GM18511 (cell line): ENCODE data around the gene SLC10A1.
"Not testable (repeated sequence)": the region's sequence is repeated elsewhere in the genome, so short reads cannot be mapped to it uniquely, and the experiment has no call there.

Experiments
- ATAC-seq: cut with Tn5 transposase; IDR thresholded peaks from one replicate; pipeline ENCODE4 v1.9.1; 2021; ENCODE audit warnings: mild to moderate bottlenecking, moderate library complexity; ENCODE audit not compliant: unreplicated experiment

Gene SLC10A1

GRCh38 chr14:69772082-69773017 is 24.7 kb downstream of the SLC10A1 start:
- no peak for ATAC-seq

- no peak for ATAC-seq
Measured at GRCh38 chr14:69771136-69771535, 25.9 kb downstream of the SLC10A1 start.

- no peak for ATAC-seq
Measured at GRCh38 chr14:69770559-69770958, 26.5 kb downstream of the SLC10A1 start.

GRCh38 chr14:69769623-69770022 is 27.4 kb downstream of the SLC10A1 start:
- no peak for ATAC-seq

- no peak for ATAC-seq
Measured at GRCh38 chr14:69768873-69769272, 28.2 kb downstream of the SLC10A1 start.

GRCh38 chr14:69767369-69767999 is 29.6 kb downstream of the SLC10A1 start:
- peak; percentile 79 for ATAC-seq

GRCh38 chr14:69766984-69767368 is 30.1 kb downstream of the SLC10A1 start, which contains the start of gene SRSF5:
SRSF5 (plus strand) TSS chr14:69767142; CDS start chr14:69768157, 1,015 bp downstream.
- peak; percentile 81 for ATAC-seq

DNA sequence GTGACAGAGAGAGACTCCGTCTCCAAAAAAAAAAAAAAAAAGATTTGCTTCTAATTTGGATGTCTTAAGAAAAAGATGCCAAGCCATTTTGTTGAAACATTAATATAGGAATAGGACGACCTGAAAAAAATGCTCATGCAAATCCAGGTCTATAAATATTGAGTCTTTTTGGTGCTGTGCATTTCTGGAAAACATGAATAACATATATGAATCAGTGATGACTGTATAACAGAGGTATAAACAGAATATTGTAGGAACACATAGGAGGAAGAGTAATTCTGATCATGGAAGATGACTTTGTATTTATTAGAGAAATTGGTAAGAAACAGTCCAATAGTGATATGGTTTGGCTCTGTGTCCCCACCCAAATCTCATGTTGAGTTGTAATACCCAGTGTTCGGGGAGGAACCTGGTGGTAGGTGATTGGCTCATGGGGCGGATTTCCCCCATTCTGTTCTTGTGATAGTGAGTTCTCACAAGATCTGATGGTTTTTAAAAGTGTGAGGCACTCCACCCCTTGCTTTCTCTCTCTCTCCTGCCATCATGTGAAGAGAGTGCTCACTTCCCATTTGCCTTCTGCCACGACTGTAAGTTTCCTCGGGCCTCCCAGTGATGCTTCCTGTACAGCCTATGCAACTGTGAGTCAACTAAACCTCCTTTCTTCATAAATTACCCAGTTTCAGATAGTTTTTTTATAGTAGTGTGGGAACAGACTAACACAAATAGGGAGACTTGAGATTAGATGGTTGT is 33.1 kb downstream of the SLC10A1 start:
- no peak for ATAC-seq

- ATAC-seq, result no peak
Measured at GRCh38 chr14:69760810-69761209, 36.2 kb downstream of the SLC10A1 start.

DNA sequence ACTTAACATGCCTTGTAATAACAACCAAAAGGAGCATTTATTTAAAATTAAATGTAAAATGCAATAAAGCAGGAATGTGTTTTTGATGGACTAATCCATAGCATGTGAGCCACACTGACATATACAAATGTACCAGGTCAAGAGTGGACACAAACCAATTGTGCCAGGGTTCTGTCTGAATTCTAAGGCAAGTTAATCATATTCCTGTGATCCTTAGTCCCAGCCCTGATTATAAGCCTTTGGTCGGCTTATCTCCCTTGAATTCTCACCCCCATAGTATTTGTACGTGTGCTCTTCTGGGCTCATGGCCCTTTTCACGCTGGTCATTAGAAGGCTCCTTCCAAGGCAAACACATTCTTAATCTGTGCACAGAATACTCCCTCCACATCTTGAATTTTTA is 40.7 kb downstream of the SLC10A1 start:
- no peak for ATAC-seq

DNA sequence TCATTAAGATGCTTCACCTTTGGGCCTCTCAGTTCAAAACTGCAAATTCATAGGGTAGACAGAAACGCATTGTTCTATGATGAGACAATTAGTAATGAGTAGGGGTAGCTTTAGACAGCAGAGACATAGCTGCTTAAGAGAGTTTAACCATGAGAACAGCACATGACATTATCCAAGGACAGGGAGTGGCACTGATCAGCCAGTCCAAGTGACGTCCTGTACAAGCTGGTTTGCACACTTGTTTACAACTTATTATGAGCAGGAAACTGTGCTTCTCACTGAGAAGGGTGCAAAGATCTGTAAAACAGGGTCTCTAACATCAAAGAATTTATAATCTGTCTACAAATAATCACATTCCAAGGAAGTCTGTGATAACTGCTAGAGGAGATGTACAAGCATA is 41.3 kb downstream of the SLC10A1 start:
- no peak for ATAC-seq

DNA sequence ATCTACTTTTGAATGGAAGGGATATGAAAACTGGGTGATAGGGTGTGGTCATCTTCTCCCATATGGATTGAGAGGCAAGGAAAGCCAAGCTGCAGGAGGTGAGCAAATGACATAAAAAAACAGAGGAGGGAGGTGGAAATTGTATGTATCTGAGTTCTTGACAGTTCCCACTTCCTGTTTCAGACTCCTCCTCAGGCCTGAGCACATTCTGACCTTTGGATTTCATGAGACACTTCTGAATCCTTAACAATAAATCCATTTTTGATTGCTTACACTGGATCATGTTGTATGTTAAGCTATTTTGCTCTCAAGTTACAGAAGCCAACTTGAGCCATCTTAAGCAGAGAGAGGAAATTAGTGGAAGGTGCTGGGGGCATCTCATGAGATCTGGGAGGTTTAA is 41.7 kb downstream of the SLC10A1 start:
- ATAC-seq, result no peak

DNA sequence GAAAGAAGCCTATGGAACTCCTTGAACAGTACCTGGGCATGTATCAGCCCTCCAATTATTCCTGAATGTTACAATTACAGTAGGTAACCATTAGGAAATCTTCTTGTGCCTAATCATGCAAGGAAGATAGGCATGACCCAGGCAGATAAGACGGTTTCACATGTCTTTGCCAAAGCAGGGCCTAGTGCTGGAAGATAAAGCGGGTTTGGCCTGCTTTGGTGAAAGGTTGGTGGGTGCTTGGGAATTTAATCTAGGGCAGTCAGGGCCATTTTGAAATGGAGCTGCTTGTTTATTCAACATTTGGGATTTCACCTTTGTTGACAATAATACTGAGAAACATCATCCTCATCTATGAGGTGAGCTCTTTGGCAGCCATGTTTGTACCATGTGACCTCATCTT is 42.6 kb downstream of the SLC10A1 start:
- ATAC-seq, result no peak

DNA sequence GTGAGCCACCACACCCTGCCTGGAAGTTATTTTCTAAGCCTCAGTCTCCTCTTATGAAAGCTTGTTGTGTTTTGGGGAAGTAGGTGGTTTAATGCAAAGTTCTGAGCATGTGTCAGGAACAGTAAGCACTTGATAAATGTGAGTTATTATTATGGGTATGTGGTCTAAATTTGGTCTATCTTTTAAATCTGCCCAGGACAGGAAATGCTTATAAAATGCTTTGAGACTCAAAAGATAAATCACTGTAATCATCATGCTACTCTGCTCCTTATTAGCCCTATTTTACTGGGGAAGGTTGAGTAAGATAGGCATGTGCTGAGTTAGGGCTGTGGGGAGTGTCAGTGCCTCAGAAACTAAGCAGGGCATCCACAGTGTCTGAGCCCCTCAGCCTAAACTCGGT is 43.2 kb downstream of the SLC10A1 start:
- ATAC-seq, result no peak

GRCh38 chr14:69752773-69753172 is 44.3 kb downstream of the SLC10A1 start:
- ATAC-seq, result no peak

DNA sequence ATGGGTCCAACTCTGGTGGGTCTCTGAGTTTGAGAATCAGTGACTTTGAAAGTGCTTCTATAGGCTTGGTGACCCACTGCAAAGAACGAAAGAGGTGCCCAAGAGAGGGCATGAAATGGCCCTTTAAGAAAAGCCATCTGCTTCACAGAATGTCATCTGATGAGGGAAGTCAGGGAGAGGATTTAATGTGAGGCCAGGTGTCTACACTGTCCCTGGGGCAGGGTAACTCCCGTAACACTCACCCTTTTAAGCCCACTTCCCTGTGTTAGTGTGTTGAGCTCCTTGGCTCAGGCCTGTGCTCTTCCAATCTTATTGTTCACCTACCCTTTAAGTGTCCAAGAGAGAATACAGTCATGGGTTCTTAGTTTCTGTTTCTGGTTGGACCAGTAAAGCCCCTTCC is 46.5 kb downstream of the SLC10A1 start:
- ATAC-seq, result no peak

GRCh38 chr14:69749956-69750355 is 47.1 kb downstream of the SLC10A1 start:
- no peak for ATAC-seq

DNA sequence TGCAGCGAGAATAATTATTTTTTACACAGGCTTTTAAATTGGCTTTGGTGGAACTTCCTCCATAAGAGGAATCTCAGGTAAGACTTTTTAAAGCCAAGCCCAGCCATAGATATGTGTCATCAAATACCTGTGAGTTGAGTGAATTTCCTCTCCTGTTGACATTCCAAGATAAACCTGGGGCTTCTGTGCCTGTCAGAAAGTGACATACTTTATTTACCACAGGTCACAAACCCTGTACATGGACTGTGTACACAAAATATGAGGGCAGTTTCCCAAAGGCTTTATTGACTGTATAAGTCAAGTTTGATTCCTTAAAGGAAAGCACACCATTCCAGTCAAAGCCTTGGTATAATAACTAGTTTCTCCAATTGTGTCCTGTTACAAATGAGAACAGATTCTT is 56.0 kb downstream of the SLC10A1 start:
- no peak for ATAC-seq

- not testable (repeated sequence) for ATAC-seq
Measured at GRCh38 chr14:69736405-69736804, 60.6 kb downstream of the SLC10A1 start.

- ATAC-seq, result not testable (repeated sequence)
Measured at GRCh38 chr14:69731919-69732598, 65.0 kb downstream of the SLC10A1 start.

- no peak for ATAC-seq
Measured at GRCh38 chr14:69727860-69728259, 69.2 kb downstream of the SLC10A1 start.
